ENCODE results near the gene TIAM1.

GRCh38 chr21:31265366-31266013 is 78.6 kb downstream of the TIAM1 start:
- no peak for TF ChIP-seq CTCF (IDR thresholded peaks at IDR 0.05; ENCODE audit: insufficient read depth, low read depth, low read length)
- TF ChIP-seq EZH2 (IDR thresholded peaks at IDR 0.05; ENCODE audit: insufficient read depth, low read length), result no peak
